ENCODE measurements around the gene CDC45. TPM values are rescaled to one million over a fixed set of nuclear protein-coding genes. Genes with fewer than 3 reads are reported as not detected.

The CDC45 gene
- total RNA-seq, 4 donors from 2014 or later, result 3.2 to 28.9 (median 7.5) TPM; not detected in 1

- DNase-seq, result peak in 1 of 3 donors; percentile 17
- TF ChIP-seq CTCF (IDR thresholded peaks at IDR 0.05) (no peak), POLR2A (IDR thresholded peaks at IDR 0.05) (no peak)
- no peak overlapping the region for H3K27ac ChIP-seq
- H3K36me3 ChIP-seq, result no peaks in the 10 kb centered on the region
- no peaks in the 10 kb centered on the region for H3K9me3 ChIP-seq
- H3K4me3 ChIP-seq, result peak overlapping the region in 2 of 4 donors; percentile 5 to 43
- H3K27me3 ChIP-seq, result peaks cover 0 to 13% of the 10 kb centered on the region in 2 donors
- peaks cover 0 to 18% (median 7%) of the 10 kb centered on the region in 4 donors for H3K4me1 ChIP-seq
Observed at GRCh38 chr22:19520566-19521305, 41.0 kb downstream of the CDC45 start.

- peak in 1 of 3 donors; percentile 42 for DNase-seq
Observed at GRCh38 chr22:19522190-19522880, 42.6 kb downstream of the CDC45 start.

GRCh38 chr22:19522881-19523239 lies 43.1 kb downstream of the CDC45 start:
- Histone ChIP-seq H3K9me3 (no peaks in the 10 kb centered on the region), H3K4me1 (peaks cover 0 to 18% (median 7%) of the 10 kb centered on the region in 4 donors), H3K4me3 (peak overlapping the region in 2 of 4 donors; percentile 43 to 48), H3K36me3 (no peaks in the 10 kb centered on the region), H3K27me3 (peaks cover 0 to 13% of the 10 kb centered on the region in 2 donors), H3K27ac (peak overlapping the region in 2 of 4 donors; percentile 55 to 58)
- no peak for TF ChIP-seq POLR2A (IDR thresholded peaks at IDR 0.05)
- no peak for TF ChIP-seq CTCF (IDR thresholded peaks at IDR 0.05)
- no peak for DNase-seq

More at GRCh38 chr22:19522190-19522880, 42.6 kb downstream of the CDC45 start:
- TF ChIP-seq POLR2A (IDR thresholded peaks at IDR 0.05), result no peak
- TF ChIP-seq CTCF (IDR thresholded peaks at IDR 0.05), result no peak
- Histone ChIP-seq H3K9me3 (no peaks in the 10 kb centered on the region), H3K36me3 (no peaks in the 10 kb centered on the region), H3K27ac (peak overlapping the region in 2 of 4 donors; percentile 55 to 58), H3K4me1 (peaks cover 0 to 18% (median 7%) of the 10 kb centered on the region in 4 donors), H3K27me3 (peaks cover 0 to 13% of the 10 kb centered on the region in 2 donors), H3K4me3 (peak overlapping the region in 2 of 4 donors; percentile 43 to 48)

GRCh38 chr22:19523240-19524169 lies 43.8 kb downstream of the CDC45 start:
- H3K27ac ChIP-seq, result peak overlapping the region in 3 of 4 donors; percentile 1 to 58 (median 55)
- H3K4me1 ChIP-seq, result peaks cover 0 to 18% (median 7%) of the 10 kb centered on the region in 4 donors
- peak in 1 of 6 experiments; percentile 6 for TF ChIP-seq CTCF (IDR thresholded peaks at IDR 0.05)
- TF ChIP-seq POLR2A (IDR thresholded peaks at IDR 0.05), result no peak
- peak in 1 of 3 donors; percentile 43 for DNase-seq
- H3K4me3 ChIP-seq, result peak overlapping the region; percentile 15 to 48 (median 35)
- H3K36me3 ChIP-seq, result no peaks in the 10 kb centered on the region
- no peaks in the 10 kb centered on the region for H3K9me3 ChIP-seq
- peaks cover 0 to 13% of the 10 kb centered on the region in 2 donors for H3K27me3 ChIP-seq
